ENCODE results near the gene FNDC3B.

- TF ChIP-seq CTCF (IDR thresholded peaks at IDR 0.05; ENCODE audit: low read depth, low read length) (no peak), EZH2phosphoT487 (IDR thresholded peaks at IDR 0.05; ENCODE audit: low read depth) (no peak)
Observed at GRCh38 chr3:172314591-172315160, 275.3 kb downstream of the FNDC3B start.

Data from OCI-LY3 (cell line).